ENCODE results near the gene SNRPD1. TPM values are rescaled to one million over a fixed set of nuclear protein-coding genes. Genes with fewer than 3 reads are reported as not detected.
A peak's percentile ranks its signal among the peaks of the same experiment; 100 is the strongest.
"Not testable (repeated sequence)": the region's sequence is repeated elsewhere in the genome, so short reads cannot be mapped to it uniquely, and the experiment has no call there.

SNRPD1 gene
- total RNA-seq, 4 donors from 2014 or later, result 6.8 to 8.7 (median 7.3) TPM

GRCh38 chr18:21672521-21673267, 60.6 kb downstream of the SNRPD1 start:
- ATAC-seq, result peak; percentile 48
- H3K36me3 ChIP-seq, result no peaks in the 10 kb centered on the region
- no peak overlapping the region for H3K4me3 ChIP-seq
- H3K9me3 ChIP-seq, result no peaks in the 10 kb centered on the region
- peaks cover 0 to 11% (median 0%) of the 10 kb centered on the region in 3 donors for H3K4me1 ChIP-seq
- no peaks in the 10 kb centered on the region for H3K27me3 ChIP-seq
- WGBS, 2 donors (ENCODE audit: low coverage in 1 of 2), result 6 to 38% methylated on average over 3 of the region's 3 CpGs
- TF ChIP-seq EP300 (IDR thresholded peaks at IDR 0.05), result no peak
- TF ChIP-seq POLR2AphosphoS5 (IDR thresholded peaks at IDR 0.05), result no peak
- no peak for TF ChIP-seq CTCF (IDR thresholded peaks at IDR 0.05)
- no peak for TF ChIP-seq POLR2A (IDR thresholded peaks at IDR 0.05)
- H3K27ac ChIP-seq, result peak overlapping the region in 2 of 4 donors; percentile 14 to 22

- not testable (repeated sequence) for H3K36me3 ChIP-seq, H3K9me3 ChIP-seq, H3K27me3 ChIP-seq, H3K27ac ChIP-seq, ATAC-seq, H3K4me3 ChIP-seq
- peaks cover 0 to 11% (median 0%) of the 10 kb centered on the region in 3 donors for H3K4me1 ChIP-seq
- WGBS, 2 donors (ENCODE audit: low coverage in 1 of 2), result 83 to 94% methylated on average over 2 to 3 of the region's 8 CpGs
Observed at GRCh38 chr18:21675354-21675753, 63.2 kb downstream of the SNRPD1 start.

- no peaks in the 10 kb centered on the region for H3K4me1 ChIP-seq
- H3K27ac ChIP-seq, result no peak overlapping the region
- H3K27me3 ChIP-seq, result no peaks in the 10 kb centered on the region
- TF ChIP-seq CTCF (IDR thresholded peaks at IDR 0.05) (no peak), EP300 (IDR thresholded peaks at IDR 0.05) (no peak), POLR2AphosphoS5 (IDR thresholded peaks at IDR 0.05) (no peak), POLR2A (IDR thresholded peaks at IDR 0.05) (no peak)
- no peaks in the 10 kb centered on the region for H3K9me3 ChIP-seq
- no peaks in the 10 kb centered on the region for H3K36me3 ChIP-seq
- 57% methylated on average over 1 of the region's 1 CpG; no CpG with 5 or more reads in 1 of the 2 donors for WGBS, 2 donors (ENCODE audit: low coverage in 1 of 2)
- no peak for ATAC-seq
- H3K4me3 ChIP-seq, result no peak overlapping the region
Observed at GRCh38 chr18:21678859-21679258, 66.7 kb downstream of the SNRPD1 start.

GRCh38 chr18:21680161-21680560, 68.0 kb downstream of the SNRPD1 start:
- no peak for ATAC-seq

More at GRCh38 chr18:21680161-21680560, 68.0 kb downstream of the SNRPD1 start:
- Histone ChIP-seq H3K27ac (no peak overlapping the region), H3K4me3 (no peak overlapping the region), H3K4me1 (no peaks in the 10 kb centered on the region), H3K27me3 (no peaks in the 10 kb centered on the region), H3K36me3 (no peaks in the 10 kb centered on the region), H3K9me3 (no peaks in the 10 kb centered on the region)
- 85 to 93% methylated on average over 4 to 6 of the region's 6 CpGs for WGBS, 2 donors (ENCODE audit: low coverage in 1 of 2)
- TF ChIP-seq CTCF (IDR thresholded peaks at IDR 0.05) (no peak), EP300 (IDR thresholded peaks at IDR 0.05) (no peak), POLR2AphosphoS5 (IDR thresholded peaks at IDR 0.05) (no peak), POLR2A (IDR thresholded peaks at IDR 0.05) (no peak)

Data from gastroesophageal sphincter (tissue), 4 donors.